Endothelial cell of umbilical vein (primary cell): ENCODE measurements around the gene GNB1L. TPM values are rescaled to one million over a fixed set of nuclear protein-coding genes. Genes with fewer than 3 reads are reported as not detected.

Experiments used
- BruUV-seq: library from RNA; stranded (reverse); fragments of 400-500 nt; replicated peaks from 2 replicates; lab custom pipeline; 2021; lab: Mats Ljungman, UMichigan
- CTCF ChIA-PET: fragments of 300-600, 350-600 bp; sonication (Branson Sonifier 250); formaldehyde crosslinking; loops from one replicate; lab custom pipeline; 2021; ENCODE audit warnings: antibody characterized with exemption, inconsistent platforms; lab: Charles Lee
- POLR2A ChIA-PET: fragments of 300-600, 350-600 bp; sonication (Branson Sonifier 250); formaldehyde crosslinking; loops from one replicate; lab custom pipeline; 2021; ENCODE audit warnings: antibody characterized with exemption, inconsistent platforms; lab: Charles Lee
- DNase-seq: peaks from one replicate; pipeline ENCODE4 v3.0.0-alpha.2; 2011; ENCODE audit warnings: low read depth, low spot score
- FAIRE-seq: peaks from 2 replicates; lab custom pipeline; 2011; peaks lifted over from hg19 to GRCh38; lab: Jason Lieb, UNC
- H2AFZ ChIP-seq: 2 replicates; pipeline ENCODE4 v1.6.0; 2012; ENCODE audit warnings: low read depth, low read length, control low read depth, inconsistent platforms
- H3K27ac ChIP-seq: 2 replicates; pipeline ENCODE4 v1.5.1; 2011; ENCODE audit warnings: low read depth, mild to moderate bottlenecking, control low read depth, low read length, moderate library complexity; ENCODE audit not compliant: insufficient read depth
- H3K27me3 ChIP-seq, 2 experiments: 2 replicates each; pipeline versions ENCODE4 v1.6.0 to v1.6.1; 2011; ENCODE audit warnings: low read length in 2 of 2, mixed read lengths in 1 of 2; ENCODE audit not compliant: control insufficient read depth in 2 of 2, insufficient read depth in 2 of 2
- H3K36me3 ChIP-seq, 2 experiments: 2 replicates in 1 of 2; 3 replicates in 1 of 2; pipeline ENCODE4 v1.5.1; 2011; ENCODE audit warnings: low read length in 2 of 2, mild to moderate bottlenecking in 1 of 2, moderate library complexity in 1 of 2; ENCODE audit not compliant: control insufficient read depth in 2 of 2, insufficient read depth in 2 of 2; ENCODE audit errors: extremely low read depth in 1 of 2
- H3K4me1 ChIP-seq: 3 replicates; pipeline ENCODE4 v1.5.1; 2011; ENCODE audit warnings: mild to moderate bottlenecking, low read length; ENCODE audit not compliant: control insufficient read depth, insufficient read depth; ENCODE audit errors: extremely low read depth
- H3K4me2 ChIP-seq: 2 replicates; pipeline ENCODE4 v1.6.1; 2011; ENCODE audit warnings: low read length, control low read depth, mixed read lengths; ENCODE audit not compliant: insufficient read depth
- H3K4me3 ChIP-seq, 3 experiments: fragments of 200-600 bp in 1 of 3; sonication (generic), shearing (Covaris generic) in 1 of 3; replicated peaks in 1 of 3; 2 replicates each; pipeline ENCODE4 v1.5.1; 2011 to 2016; ENCODE audit warnings: control low read depth in 3 of 3, low read length in 3 of 3, mild to moderate bottlenecking in 2 of 3, inconsistent platforms in 1 of 3, low read depth in 1 of 3, moderate library complexity in 1 of 3; ENCODE audit not compliant: insufficient read depth in 1 of 3
- H3K79me2 ChIP-seq: 2 replicates; pipeline ENCODE4 v1.6.0; 2012; ENCODE audit warnings: low read length, inconsistent platforms; ENCODE audit not compliant: control insufficient read depth, insufficient read depth
- H3K9ac ChIP-seq: replicated peaks from 2 replicates; pipeline ENCODE3; 2011; ENCODE audit warnings: low read length, control low read depth; ENCODE audit not compliant: insufficient read depth; ENCODE audit errors: extremely low read depth
- H3K9me1 ChIP-seq: replicated peaks from 3 replicates; pipeline ENCODE4 v1.6.0; 2011; ENCODE audit warnings: mild to moderate bottlenecking, low read length; ENCODE audit not compliant: control insufficient read depth, insufficient read depth; ENCODE audit errors: extremely low read depth
- H3K9me3 ChIP-seq: replicated peaks from 2 replicates; pipeline ENCODE4 v1.5.1; 2012; ENCODE audit warnings: low read length, inconsistent platforms; ENCODE audit not compliant: control insufficient read depth, insufficient read depth
- H4K20me1 ChIP-seq: replicated peaks from 2 replicates; pipeline ENCODE3; 2011; ENCODE audit warnings: mild to moderate bottlenecking, low read length; ENCODE audit not compliant: control insufficient read depth, insufficient read depth; ENCODE audit errors: extremely low read depth
- EZH2 ChIP-seq: IDR thresholded peaks from 2 replicates; pipeline ENCODE4 v1.6.1; 2012; ENCODE audit warnings: borderline replicate concordance, low read depth, mild to moderate bottlenecking, moderate library complexity, low read length, inconsistent platforms; ENCODE audit not compliant: severe bottlenecking
- FOS ChIP-seq: IDR thresholded peaks from 2 replicates; pipeline ENCODE4 v1.6.1; 2011; ENCODE audit warnings: mild to moderate bottlenecking, low read length, moderate library complexity, borderline replicate concordance; ENCODE audit not compliant: insufficient read depth
- GATA2 ChIP-seq: IDR thresholded peaks from 2 replicates; pipeline ENCODE4 v1.7.0; 2011; ENCODE audit warnings: low read depth, mild to moderate bottlenecking, moderate library complexity, mixed read lengths, low read length; ENCODE audit not compliant: insufficient read length, insufficient read depth
- JUN ChIP-seq: IDR thresholded peaks from 2 replicates; pipeline ENCODE4 v1.6.1; 2011; ENCODE audit warnings: borderline replicate concordance, low read depth; ENCODE audit not compliant: insufficient read length, insufficient read depth
- MYC ChIP-seq: IDR thresholded peaks from one replicate; pipeline ENCODE4 v1.6.1; 2011; ENCODE audit warnings: mild to moderate bottlenecking, low read depth, low read length
- POLR2A ChIP-seq: IDR thresholded peaks from 2 replicates; pipeline ENCODE4 v1.6.1; 2012; ENCODE audit warnings: low read depth, mild to moderate bottlenecking, control low read depth, low read length
- POLR2AphosphoS5 ChIP-seq: IDR thresholded peaks from 2 replicates; pipeline ENCODE4 v1.6.1; 2012; ENCODE audit warnings: low read depth, mild to moderate bottlenecking, control low read depth, low read length, moderate library complexity; ENCODE audit not compliant: insufficient read depth
- dilution Hi-C: fragments of 300-500 bp; cut with MboI; formaldehyde crosslinking; loops from one replicate; pipeline ENCODE4 v1.15.0; 2019; ENCODE audit warnings: low sequenced_read_pairs; ENCODE audit not compliant: extremely low pct_ligation_motif_present
- intact Hi-C: fragments of 100-400 bp; cut with micrococcal nuclease; formaldehyde crosslinking; loops from one replicate; pipeline ENCODE4 v1.10.0; 2022
- polyA plus RNA-seq, 4 experiments: library from polyadenylated mRNA; depleted of rRNA in 3 of 4; stranded (reverse) in 3 of 4; unstranded in 1 of 4; fragments of >200 nt; gene quantifications; 2 replicates each; pipeline versions ENCODE4 v1.2.1 to v1.2.3, GENCODE V29; 2011 to 2012; ENCODE audit warnings: missing spikeins in 1 of 4
- total RNA-seq: library from RNA; stranded (reverse); gene quantifications from 2 replicates; pipeline ENCODE4 v1.2.3, GENCODE V29; 2021
- TF ChIP-seq, protein P1 (sequence below): IDR thresholded peaks from 2 replicates; pipeline ENCODE4 v1.6.1; 2011; ENCODE audit not compliant: insufficient read depth, insufficient read length
- TF ChIP-seq, protein P2 (sequence below), 2 donors: IDR thresholded peaks; 1 replicate in 1 of 2; 2 replicates in 1 of 2; pipeline ENCODE4 v1.5.1; 2011; ENCODE audit warnings: low read length in 2 of 2, mild to moderate bottlenecking in 2 of 2, moderate library complexity in 2 of 2, control low read depth in 1 of 2, inconsistent platforms in 1 of 2, low read depth in 1 of 2; ENCODE audit not compliant: insufficient read depth in 1 of 2; ENCODE audit errors: extremely low read depth in 1 of 2

The GNB1L gene
- total and polyA plus RNA-seq, 2 donors (not counting 3 experiments of a cell fraction or from before 2014, with no cell fraction given), result 5.4 to 5.9 TPM

DNA sequence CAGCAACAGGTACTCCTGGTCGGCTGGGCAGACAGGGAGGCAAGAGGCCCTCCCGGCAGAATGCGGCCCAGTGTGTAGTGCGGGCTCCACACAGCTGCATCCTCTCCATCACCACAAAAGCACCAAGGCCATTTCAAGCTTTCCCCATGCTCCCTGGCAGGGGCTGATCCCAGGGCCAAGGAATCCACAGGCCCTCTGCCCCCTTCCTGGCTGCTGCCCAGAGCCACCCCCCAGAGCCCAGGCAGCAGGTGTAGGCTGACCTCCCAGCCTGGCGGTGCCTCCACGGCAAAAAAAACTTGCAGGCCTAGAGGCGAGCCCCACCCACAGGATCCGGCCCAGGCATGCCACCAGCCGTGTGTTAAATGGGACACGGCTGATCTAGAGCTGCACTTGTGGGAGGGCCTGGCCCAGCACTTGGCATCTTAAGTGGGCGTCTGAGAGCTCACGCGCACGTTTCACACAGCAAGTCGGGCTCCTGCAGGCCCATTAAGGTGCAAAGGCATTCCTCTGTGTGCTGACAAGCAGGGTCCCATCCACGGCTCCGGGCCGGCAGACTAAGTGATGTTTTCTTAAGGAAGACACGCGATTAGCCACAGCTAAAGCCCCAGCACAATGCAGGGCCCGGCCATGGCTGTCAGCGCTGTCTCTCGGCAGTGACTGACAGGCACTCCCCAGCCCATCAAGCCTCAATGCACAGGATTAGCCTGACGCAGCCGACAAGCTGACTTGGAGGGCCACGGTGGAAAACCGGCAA is 19.8 kb upstream of the GNB1L start:
- BruUV-seq, result no TSS peak
- H3K79me2 ChIP-seq, result peaks cover 34% of the 10 kb centered on the region
- no peaks in the 10 kb centered on the region for H3K9me1 ChIP-seq
- no peaks in the 10 kb centered on the region for H3K27me3 ChIP-seq
- DNase-seq (peak; percentile 77), FAIRE-seq (peak; percentile 68)
- dilution Hi-C loops, result no loop called here
- H3K36me3 ChIP-seq, result peaks cover 10 to 12% of the 10 kb centered on the region in 2 experiments
- ChIA-PET POLR2A (interaction anchor here (0.9 to 1.5 kb wide), 4 partner anchors 12 to 20 kb away, joined by 3 to 5 read pairs (median 4); partner anchors contain the start of genes GNB1L and RTL10), CTCF (interaction anchor here (1.1 to 3.0 kb wide), 7 partner anchors 10 to 144 kb away, joined by 3 to 16 read pairs (median 3); no protein-coding TSS in a partner anchor)
- peaks cover 54% of the 10 kb centered on the region for H3K4me1 ChIP-seq
- H3K4me2 ChIP-seq, result peak overlapping the region; percentile 1
- H3K9me3 ChIP-seq, result no peaks in the 10 kb centered on the region
- no peak overlapping the region for H2AFZ ChIP-seq
- H3K4me3 ChIP-seq, result no peak overlapping the region
- TF ChIP-seq, protein P1, sequence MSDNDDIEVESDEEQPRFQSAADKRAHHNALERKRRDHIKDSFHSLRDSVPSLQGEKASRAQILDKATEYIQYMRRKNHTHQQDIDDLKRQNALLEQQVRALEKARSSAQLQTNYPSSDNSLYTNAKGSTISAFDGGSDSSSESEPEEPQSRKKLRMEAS, result no peak
- TF ChIP-seq GATA2 (no peak), JUN (no peak), MYC (no peak), POLR2A (peak; percentile 35), POLR2AphosphoS5 (peak; percentile 43), FOS (no peak), EZH2 (no peak)
- TF ChIP-seq, protein P2, sequence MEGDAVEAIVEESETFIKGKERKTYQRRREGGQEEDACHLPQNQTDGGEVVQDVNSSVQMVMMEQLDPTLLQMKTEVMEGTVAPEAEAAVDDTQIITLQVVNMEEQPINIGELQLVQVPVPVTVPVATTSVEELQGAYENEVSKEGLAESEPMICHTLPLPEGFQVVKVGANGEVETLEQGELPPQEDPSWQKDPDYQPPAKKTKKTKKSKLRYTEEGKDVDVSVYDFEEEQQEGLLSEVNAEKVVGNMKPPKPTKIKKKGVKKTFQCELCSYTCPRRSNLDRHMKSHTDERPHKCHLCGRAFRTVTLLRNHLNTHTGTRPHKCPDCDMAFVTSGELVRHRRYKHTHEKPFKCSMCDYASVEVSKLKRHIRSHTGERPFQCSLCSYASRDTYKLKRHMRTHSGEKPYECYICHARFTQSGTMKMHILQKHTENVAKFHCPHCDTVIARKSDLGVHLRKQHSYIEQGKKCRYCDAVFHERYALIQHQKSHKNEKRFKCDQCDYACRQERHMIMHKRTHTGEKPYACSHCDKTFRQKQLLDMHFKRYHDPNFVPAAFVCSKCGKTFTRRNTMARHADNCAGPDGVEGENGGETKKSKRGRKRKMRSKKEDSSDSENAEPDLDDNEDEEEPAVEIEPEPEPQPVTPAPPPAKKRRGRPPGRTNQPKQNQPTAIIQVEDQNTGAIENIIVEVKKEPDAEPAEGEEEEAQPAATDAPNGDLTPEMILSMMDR (IDR thresholded peaks at IDR 0.05; ENCODE audit: extremely low read depth in 1 of 2, insufficient read depth in 1 of 2, low read depth in 1 of 2, low read length in 2 of 2), result no peak
- no peaks in the 10 kb centered on the region for H4K20me1 ChIP-seq
- intact Hi-C loops, result loop anchor here (1.0 to 2.0 kb wide), 2 partner anchors 19 to 36 kb away; no protein-coding TSS in a partner anchor
- peak overlapping the region; percentile 54 for H3K9ac ChIP-seq
- H3K27ac ChIP-seq, result peak overlapping the region; percentile 77
